ENCODE results near the gene KCNK10. TPM values are rescaled to one million over a fixed set of nuclear protein-coding genes. Genes with fewer than 3 reads are reported as not detected.

KCNK10 gene
- total and polyA plus RNA-seq, 2 of the 8 experiments (the other 6 are each of a cell fraction or from before 2014, with no cell fraction given): 0.45 to 0.63 TPM

GRCh38 chr14:88142997-88143396 is 180.1 kb downstream of the KCNK10 start:
- no peak overlapping the region for H2BK5ac ChIP-seq (ENCODE audit: low read depth, low read length)
- H3K14ac ChIP-seq (ENCODE audit: insufficient read length): no peak overlapping the region
- no peak overlapping the region for H4K91ac ChIP-seq (replicated peaks; ENCODE audit: insufficient read length, low read length)
- no peak overlapping the region for H3K27ac ChIP-seq (ENCODE audit: low read depth, low read length)
- no peak overlapping the region for H3K23ac ChIP-seq (ENCODE audit: insufficient read length)
- H3K79me1 ChIP-seq (ENCODE audit: low read depth, low read length): no peaks in the 10 kb centered on the region
- no peaks in the 10 kb centered on the region for H3K36me3 ChIP-seq (ENCODE audit: control insufficient read depth in 2 of 4, insufficient read depth in 4 of 4, low read length in 3 of 4)
- peak overlapping the region; percentile 65; the same call in 1 of the 2 replicates for H2AFZ ChIP-seq (ENCODE audit: low read length)
- no peak overlapping the region for H3K4me2 ChIP-seq (ENCODE audit: insufficient read depth in 1 of 2, low read depth in 2 of 2, low read length in 2 of 2)
- H3K18ac ChIP-seq (ENCODE audit: extremely low read depth, low read length): no peak overlapping the region
- no peak overlapping the region for H2BK20ac ChIP-seq (ENCODE audit: low read length)
- H3K9ac ChIP-seq (replicated peaks in 1 of 4; ENCODE audit: extremely low read depth in 1 of 4, low read depth in 3 of 4, low read length in 3 of 4): no peak overlapping the region
- POLR2A ChIA-PET (ENCODE audit: partially characterized antibody): no interaction called here
- peaks cover 2% of the 10 kb centered on the region; the same call in 1 of the 2 replicates for H3K23me2 ChIP-seq (ENCODE audit: low read depth, low read length)
- FAIRE-seq (no peak), DNase-seq (ENCODE audit: low read depth in 1 of 2, low spot score in 2 of 2) (no peak)
- no peaks in the 10 kb centered on the region for H3K4me1 ChIP-seq (replicated peaks in 1 of 4; ENCODE audit: control insufficient read depth in 3 of 4, insufficient read depth in 4 of 4, low read length in 3 of 4)
- no peak overlapping the region for H2BK120ac ChIP-seq (replicated peaks; ENCODE audit: low read depth, low read length)
- H3K56ac ChIP-seq (replicated peaks; ENCODE audit: insufficient read length, low read depth, low read length): no peak overlapping the region
- H4K5ac ChIP-seq (ENCODE audit: insufficient read length, low read depth, low read length): no peak overlapping the region
- CTCF ChIA-PET (ENCODE audit: partially characterized antibody): interaction anchor here (0.7 to 1.3 kb wide), 5 partner anchors 25 to 196 kb away, joined by 3 to 6 read pairs (median 5); no protein-coding TSS in a partner anchor
- WGBS, 2 experiments (ENCODE audit: extremely low coverage in 1 of 2, insufficient coverage in 1 of 2, insufficient read length in 1 of 2, insufficient replicate concordance in 2 of 2, low coverage in 1 of 2, low lambda C conversion rate in 2 of 2, missing lambda C conversion rate in 1 of 2): 93% methylated on average over 7 of the region's 7 CpGs; no CpG with 5 or more reads in 1 of the 2 experiments
- H2AK5ac ChIP-seq (ENCODE audit: low read depth, low read length): no peak overlapping the region
- H2BK15ac ChIP-seq (ENCODE audit: low read length): no peak overlapping the region
- H3K4me3 ChIP-seq (ENCODE audit: extremely low read depth in 1 of 4, insufficient read depth in 2 of 4, low read depth in 3 of 4, low read length in 4 of 4): no peak overlapping the region
- no peak overlapping the region for H4K8ac ChIP-seq (ENCODE audit: extremely low read depth, insufficient read depth, low read length)
- no peak overlapping the region for H2BK12ac ChIP-seq (ENCODE audit: low read depth, low read length)
- no peaks in the 10 kb centered on the region for H3K79me2 ChIP-seq (ENCODE audit: control insufficient read depth in 1 of 2, insufficient read depth in 2 of 2, low read length in 2 of 2)
- H3K4ac ChIP-seq (replicated peaks; ENCODE audit: insufficient read length, low read depth, low read length): no peak overlapping the region
- H3K9me3 ChIP-seq (ENCODE audit: insufficient read depth in 2 of 2, low read depth in 1 of 2, low read length in 1 of 2): no peaks in the 10 kb centered on the region
- H3K27me3 ChIP-seq (replicated peaks in 1 of 4; ENCODE audit: control insufficient read depth in 3 of 4, extremely low read depth in 1 of 4, insufficient read depth in 3 of 4, low read length in 3 of 4): no peaks in the 10 kb centered on the region
- no peaks in the 10 kb centered on the region for H4K20me1 ChIP-seq (replicated peaks in 1 of 2; ENCODE audit: control insufficient read depth in 1 of 2, insufficient read depth in 2 of 2, low read length in 2 of 2)
- TF ChIP-seq CHD1 (IDR thresholded peaks at IDR 0.05; ENCODE audit: low read depth, low read length) (no peak), TAF1 (IDR thresholded peaks at IDR 0.05; ENCODE audit: low read depth, low read length) (no peak), SIX5 (IDR thresholded peaks at IDR 0.05; ENCODE audit: low read depth, low read length) (no peak), RAD21 (IDR thresholded peaks at IDR 0.05 in 1 of 2, conservative IDR thresholded peaks at IDR 0.05 in 1 of 2; ENCODE audit: low read depth in 2 of 2, low read length in 2 of 2) (no peak), FOSL1 (IDR thresholded peaks at IDR 0.05; ENCODE audit: insufficient read depth, low read depth, low read length) (no peak), CHD2 (IDR thresholded peaks at IDR 0.05; ENCODE audit: low read length) (no peak), CREB1 (IDR thresholded peaks at IDR 0.05) (no peak), GTF2F1 (IDR thresholded peaks at IDR 0.05; ENCODE audit: borderline replicate concordance, low read depth, low read length) (no peak), SP2 (IDR thresholded peaks at IDR 0.05; ENCODE audit: low read length) (no peak), RXRA (IDR thresholded peaks at IDR 0.05; ENCODE audit: insufficient read depth, low read depth, low read length) (no peak), CTCF (IDR thresholded peaks at IDR 0.05; ENCODE audit: control extremely low read depth in 1 of 3, insufficient read depth in 1 of 3, low read depth in 1 of 3, low read length in 3 of 3) (no peak), NRF1 (IDR thresholded peaks at IDR 0.05; ENCODE audit: low read depth, low read length) (no peak), MAFK (IDR thresholded peaks at IDR 0.05; ENCODE audit: low read depth, low read length) (no peak)

All from H1 (cell line).